GM10248 (cell line): ENCODE measurements around the gene PHAX.
A peak's percentile ranks its signal among the peaks of the same experiment; 100 is the strongest.
"Not testable (repeated sequence)": the region's sequence is repeated elsewhere in the genome, so short reads cannot be mapped to it uniquely, and the experiment has no call there.

ENCODE experiments used
- CTCF ChIA-PET: fragments of 300-600 bp; sonication (Branson Sonifier 250); formaldehyde crosslinking; extraction: SDS; loops from one replicate; lab custom pipeline; 2021; ENCODE audit warnings: antibody characterized with exemption; lab: Yijun Ruan, JAX
- POLR2A ChIA-PET: fragments of 350-650 bp; sonication (Branson Sonifier 250); formaldehyde crosslinking; extraction: SDS; loops from one replicate; lab custom pipeline; 2020; ENCODE audit warnings: antibody characterized with exemption; lab: Yijun Ruan, JAX
- DNase-seq: peaks from one replicate; pipeline ENCODE4 v3.0.0; 2012; ENCODE audit errors: extremely low spot score
- CTCF ChIP-seq: IDR thresholded peaks from 2 replicates; pipeline ENCODE4 v1.5.1; 2012; ENCODE audit warnings: mild to moderate bottlenecking, low read depth; ENCODE audit errors: extremely low read depth, missing control alignments, control extremely low read depth

PHAX gene

GRCh38 chr5:126600631-126601511, at the start of gene PHAX:
TSS of gene PHAX (plus strand) at chr5:126600947. CDS start at chr5:126600963, 16 bp downstream.
- DNase-seq: peak; percentile 91
- POLR2A ChIA-PET: no interaction called here
- TF ChIP-seq CTCF: peak; percentile 84
- CTCF ChIA-PET: interaction anchor here (0.6 to 2.4 kb wide), 33 partner anchors 9 to 964 kb away, joined by 3 to 26 read pairs (median 4); no protein-coding TSS in a partner anchor

GRCh38 chr5:126552614-126553013, 48.1 kb upstream of the PHAX start:
- POLR2A ChIA-PET: no interaction called here
- DNase-seq: no peak
- TF ChIP-seq CTCF: no peak
- CTCF ChIA-PET: no interaction called here

GRCh38 chr5:126555101-126555500, 45.6 kb upstream of the PHAX start:
- POLR2A ChIA-PET: not testable (repeated sequence)
- CTCF ChIA-PET: interaction anchor here (1.0 kb wide), 1 partner anchor 9 kb away, joined by 5 read pairs; no protein-coding TSS in a partner anchor

GRCh38 chr5:126561908-126562307, 38.8 kb upstream of the PHAX start:
- POLR2A ChIA-PET: interaction anchor here (0.7 kb wide), 1 partner anchor 11 kb away, joined by 4 read pairs; no protein-coding TSS in a partner anchor
- CTCF ChIA-PET: interaction anchor here (1.8 kb wide), 1 partner anchor 15 kb away, joined by 4 read pairs; no protein-coding TSS in a partner anchor
- DNase-seq: no peak
- no peak for TF ChIP-seq CTCF

More at GRCh38 chr5:126555101-126555500, 45.6 kb upstream of the PHAX start:
- DNase-seq: not testable (repeated sequence)

- DNase-seq: no peak
- ChIA-PET CTCF (interaction anchor here (1.8 kb wide), 1 partner anchor 16 kb away, joined by 4 read pairs; no protein-coding TSS in a partner anchor), POLR2A (no interaction called here)
- no peak for TF ChIP-seq CTCF
Observed at GRCh38 chr5:126562823-126563222, 37.9 kb upstream of the PHAX start.

GRCh38 chr5:126568206-126568755, 32.5 kb upstream of the PHAX start:
- ChIA-PET POLR2A (no interaction called here), CTCF (no interaction called here)
- no peak for TF ChIP-seq CTCF
- DNase-seq: no peak
